GM12878 (cell line): Measurements from ENCODE around the gene TEKT3. TPM values are rescaled to one million over a fixed set of nuclear protein-coding genes. Genes with fewer than 3 reads are reported as not detected.

ENCODE experiments used
- ATAC-seq: fragments of 200-7000 bp; cut with Tn5 transposase; 3 replicates; pipeline ENCODE4 v1.9.1; 2020; ENCODE audit warnings: mild to moderate bottlenecking, moderate library complexity
- BruUV-seq: library from RNA; stranded (reverse); fragments of 400-500 nt; replicated peaks from 2 replicates; lab custom pipeline; 2021; lab: Mats Ljungman, UMichigan
- CTCF ChIA-PET: fragments of 300-600 bp; sonication (Branson Sonifier 250); formaldehyde crosslinking; extraction: SDS; loops from one replicate; lab custom pipeline; 2021; ENCODE audit warnings: inconsistent platforms; lab: Yijun Ruan, JAX
- POLR2A ChIA-PET: fragments of 350-600 bp; formaldehyde crosslinking; extraction: SDS; loops from one replicate; lab custom pipeline; 2021; ENCODE audit warnings: inconsistent platforms; lab: Charles Lee
- RAD21 ChIA-PET: fragments of 300-600 bp; sonication (Branson Sonifier 250); formaldehyde crosslinking; loops from one replicate; lab custom pipeline; 2023; ENCODE audit warnings: antibody characterized with exemption; ENCODE audit not compliant: unreplicated experiment; lab: Charles Lee
- SMC1A ChIA-PET: fragments of 300-600 bp; sonication (Branson Sonifier 250); formaldehyde crosslinking; loops from one replicate; lab custom pipeline; 2023; ENCODE audit not compliant: unreplicated experiment, uncharacterized antibody; lab: Charles Lee
- DNase-seq: peaks from one replicate; pipeline ENCODE4 v3.0.0-alpha.2; 2011; ENCODE audit warnings: low read depth, low spot score
- FAIRE-seq: peaks from 3 replicates; lab custom pipeline; 2011; peaks lifted over from hg19 to GRCh38; lab: Jason Lieb, UNC
- H2AFZ ChIP-seq: 2 replicates; pipeline ENCODE4 v1.6.0; 2011; ENCODE audit warnings: low read depth, low read length, control low read depth; ENCODE audit not compliant: control insufficient read depth
- H3K27ac ChIP-seq: 2 replicates; pipeline ENCODE4 v1.5.1; 2011; ENCODE audit warnings: control low read depth; ENCODE audit not compliant: control insufficient read depth, insufficient read depth
- H3K27me3 ChIP-seq, 2 experiments: replicated peaks in 1 of 2; 2 replicates each; pipeline versions ENCODE4 v1.6.0 to v1.6.1; 2011; ENCODE audit warnings: low read length in 1 of 2; ENCODE audit not compliant: control insufficient read depth in 2 of 2, insufficient read depth in 2 of 2
- H3K36me3 ChIP-seq, 2 experiments: 2 replicates each; pipeline ENCODE4 v1.5.1; 2011; ENCODE audit warnings: low read length in 1 of 2; ENCODE audit not compliant: control insufficient read depth in 2 of 2, insufficient read depth in 2 of 2
- H3K4me1 ChIP-seq: 2 replicates; pipeline ENCODE4 v1.6.1; 2011; ENCODE audit warnings: mild to moderate bottlenecking, low read length, moderate library complexity, mixed read lengths; ENCODE audit not compliant: control insufficient read depth, insufficient read depth
- H3K4me2 ChIP-seq: 2 replicates; pipeline ENCODE4 v1.6.0; 2011; ENCODE audit warnings: control low read depth; ENCODE audit not compliant: control insufficient read depth, insufficient read depth
- H3K4me3 ChIP-seq: fragments of 200-600 bp; sonication (generic); 2 replicates; pipeline ENCODE4 v1.5.1; 2016
- H3K79me2 ChIP-seq: 2 replicates; pipeline ENCODE4 v1.6.0; 2011; ENCODE audit warnings: low read length; ENCODE audit not compliant: control insufficient read depth, insufficient read depth
- H3K9ac ChIP-seq: 2 replicates; pipeline ENCODE4 v1.8.0; 2011; ENCODE audit warnings: low read length, control low read depth, mixed read lengths; ENCODE audit not compliant: control insufficient read depth, insufficient read depth
- H3K9me3 ChIP-seq: replicated peaks from 3 replicates; pipeline ENCODE4 v1.5.1; 2011; ENCODE audit warnings: mild to moderate bottlenecking, low read length; ENCODE audit not compliant: control insufficient read depth, insufficient read depth
- H4K20me1 ChIP-seq: 2 replicates; pipeline ENCODE4 v1.6.0; 2011; ENCODE audit not compliant: control insufficient read depth, insufficient read depth
- PAX5 ChIP-seq: IDR thresholded peaks from 2 replicates; pipeline ENCODE4 v1.6.1; 2011; ENCODE audit warnings: low read depth, low read length, borderline replicate concordance
- SREBF2 ChIP-seq: IDR thresholded peaks from 2 replicates; pipeline ENCODE4 v1.6.1; 2012; ENCODE audit warnings: mild to moderate bottlenecking, low read length
- SUZ12 ChIP-seq: fragments of 200-600 bp; sonication (generic); IDR thresholded peaks from one replicate; pipeline ENCODE4 v1.6.1; 2018; ENCODE audit warnings: antibody characterized with exemption, mild to moderate bottlenecking; ENCODE audit not compliant: unreplicated experiment
- WGBS: methylation state at CpG from one replicate; pipeline ENCODE4 v1.1.6; 2016; ENCODE audit warnings: low lambda C conversion rate; ENCODE audit not compliant: insufficient replicate concordance, insufficient coverage; ENCODE audit errors: missing lambda C conversion rate; 5-methylcytosine and 5-hydroxymethylcytosine counted together
- in situ Hi-C: fragments of 300-500 bp; cut with MboI; formaldehyde crosslinking; loops from 9 replicates; pipeline ENCODE4 v1.14.3; 2018; ENCODE audit warnings: mixed read lengths
- intact Hi-C: fragments of 100-400 bp; cut with micrococcal nuclease; formaldehyde crosslinking; loops from one replicate; pipeline ENCODE4 v1.14.2; 2022; ENCODE audit not compliant: unreplicated experiment
- polyA plus RNA-seq, 11 experiments: library from polyadenylated mRNA; depleted of rRNA in 4 of 11; unstranded in 6 of 11; stranded (reverse) in 5 of 11; fragments of >200 nt; fragmentation: Nextera tagmentation in 4 of 11; fragmentation: Illumina TruSeq in 1 of 11; extraction: Ambion mirVana in 4 of 11; extraction: Trizol in 1 of 11; gene quantifications; 1 replicate in 1 of 11; 2 replicates in 10 of 11; pipeline versions ENCODE4 v1.2.1 to v1.2.3, GENCODE V29; 2011 to 2016; ENCODE audit warnings: inconsistent platforms in 2 of 11, missing spikeins in 2 of 11, low read depth in 1 of 11
- total RNA-seq, 4 experiments: library from RNA; depleted of rRNA in 3 of 4; stranded (reverse); fragments of >200 nt in 3 of 4; fragmentation: Illumina TruSeq in 1 of 4; extraction: Trizol in 1 of 4; gene quantifications; 2 replicates each; pipeline versions ENCODE4 v1.2.1 to v1.2.3, GENCODE V29; 2013 to 2021
- TF ChIP-seq, protein P1 (sequence below): IDR thresholded peaks from 2 replicates; pipeline ENCODE4 v1.6.1; 2012; ENCODE audit warnings: low read length, inconsistent platforms

The TEKT3 gene
- total and polyA plus RNA-seq, 10 of the 15 experiments (the other 5 are each of a cell fraction or from before 2014, with no cell fraction given): 0.15 TPM; not detected in 9

DNA sequence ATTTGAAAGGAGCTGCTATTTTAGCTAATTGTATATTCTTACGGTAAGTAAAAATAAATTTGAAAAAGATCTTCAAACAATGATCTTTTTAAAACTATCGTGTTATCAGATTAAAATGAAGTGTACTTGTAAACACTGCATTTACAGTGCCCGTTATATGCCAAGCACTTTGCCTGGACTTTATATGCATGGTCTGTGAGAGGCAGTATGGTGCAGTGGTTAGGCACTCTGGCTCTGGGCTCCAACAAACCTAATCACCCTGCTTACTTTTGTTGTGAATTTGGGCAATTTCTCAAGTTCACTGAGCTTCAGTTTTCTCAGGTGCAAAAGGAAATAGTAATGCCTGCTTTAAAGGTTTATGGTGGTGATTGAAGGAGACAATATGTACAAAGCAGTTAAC, 77.7 kb downstream of the TEKT3 start:
- Histone ChIP-seq H3K27me3 (peaks cover 0 to 2% of the 10 kb centered on the region in 2 experiments; a peak in 3 of 4 replicates), H3K79me2 (no peaks in the 10 kb centered on the region), H3K4me1 (no peaks in the 10 kb centered on the region), H3K4me2 (no peak overlapping the region), H3K36me3 (no peaks in the 10 kb centered on the region), H3K9me3 (no peaks in the 10 kb centered on the region), H2AFZ (no peak overlapping the region), H4K20me1 (no peaks in the 10 kb centered on the region), H3K4me3 (no peak overlapping the region), H3K9ac (no peak overlapping the region), H3K27ac (no peak overlapping the region)
- ChIA-PET SMC1A (interaction anchor here (1.3 kb wide), 1 partner anchor 16 kb away, joined by 3 read pairs; no protein-coding TSS in a partner anchor), POLR2A (no interaction called here), CTCF (no interaction called here), RAD21 (no interaction called here)
- TF ChIP-seq SREBF2 (no peak), PAX5 (no peak)
- intact Hi-C loops: no loop called here
- BruUV-seq: no TSS peak
- ATAC-seq (no peak), DNase-seq (no peak), FAIRE-seq (no peak)
- in situ Hi-C loops: loop anchor here (25.0 kb wide), 1 partner anchor 724 kb away; the partner anchor contains the start of genes TTC19 and ZSWIM7
- WGBS: 37% methylated on average over 3 of the region's 3 CpGs

DNA sequence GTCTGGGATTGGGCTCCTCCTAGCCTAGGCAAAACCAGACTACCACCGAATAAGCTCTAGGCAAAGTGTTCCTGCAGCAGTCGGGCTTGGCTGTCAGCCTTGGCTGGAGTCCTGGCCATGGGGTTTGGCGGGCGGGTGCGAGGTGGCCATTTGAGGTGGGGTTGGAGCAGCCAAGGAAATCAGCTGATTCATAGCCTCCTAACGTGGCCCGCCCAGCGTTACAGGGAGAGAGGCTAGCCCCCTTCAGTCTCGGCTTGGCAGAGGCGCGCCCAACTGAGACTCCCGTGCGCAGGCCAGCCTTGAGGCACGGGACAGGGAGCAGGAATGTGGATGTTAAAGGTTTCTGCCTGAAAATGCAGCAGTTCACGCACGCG, 78.2 kb downstream of the TEKT3 start:
- H3K27ac ChIP-seq: no peak overlapping the region
- H3K27me3 ChIP-seq: peaks cover 0 to 2% of the 10 kb centered on the region in 2 experiments; a peak in 3 of 4 replicates
- no peaks in the 10 kb centered on the region for H3K4me1 ChIP-seq
- CTCF ChIA-PET: no interaction called here
- TF ChIP-seq SUZ12: peak; percentile 29
- TF ChIP-seq, protein P1, sequence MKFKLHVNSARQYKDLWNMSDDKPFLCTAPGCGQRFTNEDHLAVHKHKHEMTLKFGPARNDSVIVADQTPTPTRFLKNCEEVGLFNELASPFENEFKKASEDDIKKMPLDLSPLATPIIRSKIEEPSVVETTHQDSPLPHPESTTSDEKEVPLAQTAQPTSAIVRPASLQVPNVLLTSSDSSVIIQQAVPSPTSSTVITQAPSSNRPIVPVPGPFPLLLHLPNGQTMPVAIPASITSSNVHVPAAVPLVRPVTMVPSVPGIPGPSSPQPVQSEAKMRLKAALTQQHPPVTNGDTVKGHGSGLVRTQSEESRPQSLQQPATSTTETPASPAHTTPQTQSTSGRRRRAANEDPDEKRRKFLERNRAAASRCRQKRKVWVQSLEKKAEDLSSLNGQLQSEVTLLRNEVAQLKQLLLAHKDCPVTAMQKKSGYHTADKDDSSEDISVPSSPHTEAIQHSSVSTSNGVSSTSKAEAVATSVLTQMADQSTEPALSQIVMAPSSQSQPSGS: no peak
- in situ Hi-C loops (loop anchor here (25.0 kb wide), 1 partner anchor 724 kb away; the partner anchor contains the start of genes TTC19 and ZSWIM7), intact Hi-C loops (no loop called here)
- H4K20me1 ChIP-seq: no peaks in the 10 kb centered on the region
- no peaks in the 10 kb centered on the region for H3K36me3 ChIP-seq
- SMC1A ChIA-PET: interaction anchor here (1.3 kb wide), 1 partner anchor 16 kb away, joined by 3 read pairs; no protein-coding TSS in a partner anchor
- 20% methylated on average over 16 of the region's 17 CpGs for WGBS
- H2AFZ ChIP-seq: no peak overlapping the region
- RAD21 ChIA-PET: no interaction called here
- no peak for DNase-seq
- H3K4me3 ChIP-seq: no peak overlapping the region
- no peaks in the 10 kb centered on the region for H3K79me2 ChIP-seq
- H3K4me2 ChIP-seq: no peak overlapping the region
- FAIRE-seq: no peak
- no peak overlapping the region for H3K9ac ChIP-seq
- no peak for ATAC-seq
- no peaks in the 10 kb centered on the region for H3K9me3 ChIP-seq
- BruUV-seq: no TSS peak
- POLR2A ChIA-PET: no interaction called here
